GM12878 (cell line): ENCODE results near the gene MRGPRX1. TPM values are rescaled to one million over a fixed set of nuclear protein-coding genes. Genes with fewer than 3 reads are reported as not detected.

Experiments
- ATAC-seq: fragments of 200-7000 bp; cut with Tn5 transposase; 3 replicates; pipeline ENCODE4 v1.9.1; 2020; ENCODE audit warnings: mild to moderate bottlenecking, moderate library complexity
- BruUV-seq: library from RNA; stranded (reverse); fragments of 400-500 nt; replicated peaks from 2 replicates; lab custom pipeline; 2021; lab: Mats Ljungman, UMichigan
- CTCF ChIA-PET: fragments of 300-600 bp; sonication (Branson Sonifier 250); formaldehyde crosslinking; extraction: SDS; loops from one replicate; lab custom pipeline; 2021; ENCODE audit warnings: inconsistent platforms; lab: Yijun Ruan, JAX
- POLR2A ChIA-PET: fragments of 350-600 bp; formaldehyde crosslinking; extraction: SDS; loops from one replicate; lab custom pipeline; 2021; ENCODE audit warnings: inconsistent platforms; lab: Charles Lee
- RAD21 ChIA-PET: fragments of 300-600 bp; sonication (Branson Sonifier 250); formaldehyde crosslinking; loops from one replicate; lab custom pipeline; 2023; ENCODE audit warnings: antibody characterized with exemption; ENCODE audit not compliant: unreplicated experiment; lab: Charles Lee
- SMC1A ChIA-PET: fragments of 300-600 bp; sonication (Branson Sonifier 250); formaldehyde crosslinking; loops from one replicate; lab custom pipeline; 2023; ENCODE audit not compliant: unreplicated experiment, uncharacterized antibody; lab: Charles Lee
- DNase-seq: peaks from one replicate; pipeline ENCODE4 v3.0.0-alpha.2; 2011; ENCODE audit warnings: low read depth, low spot score
- FAIRE-seq: peaks from 3 replicates; lab custom pipeline; 2011; peaks lifted over from hg19 to GRCh38; lab: Jason Lieb, UNC
- H2AFZ ChIP-seq: 2 replicates; pipeline ENCODE4 v1.6.0; 2011; ENCODE audit warnings: low read depth, low read length, control low read depth; ENCODE audit not compliant: control insufficient read depth
- H3K27ac ChIP-seq: 2 replicates; pipeline ENCODE4 v1.5.1; 2011; ENCODE audit warnings: control low read depth; ENCODE audit not compliant: control insufficient read depth, insufficient read depth
- H3K27me3 ChIP-seq, 2 experiments: replicated peaks in 1 of 2; 2 replicates each; pipeline versions ENCODE4 v1.6.0 to v1.6.1; 2011; ENCODE audit warnings: low read length in 1 of 2; ENCODE audit not compliant: control insufficient read depth in 2 of 2, insufficient read depth in 2 of 2
- H3K36me3 ChIP-seq, 2 experiments: 2 replicates each; pipeline ENCODE4 v1.5.1; 2011; ENCODE audit warnings: low read length in 1 of 2; ENCODE audit not compliant: control insufficient read depth in 2 of 2, insufficient read depth in 2 of 2
- H3K4me1 ChIP-seq: 2 replicates; pipeline ENCODE4 v1.6.1; 2011; ENCODE audit warnings: mild to moderate bottlenecking, low read length, moderate library complexity, mixed read lengths; ENCODE audit not compliant: control insufficient read depth, insufficient read depth
- H3K4me2 ChIP-seq: 2 replicates; pipeline ENCODE4 v1.6.0; 2011; ENCODE audit warnings: control low read depth; ENCODE audit not compliant: control insufficient read depth, insufficient read depth
- H3K4me3 ChIP-seq: fragments of 200-600 bp; sonication (generic); 2 replicates; pipeline ENCODE4 v1.5.1; 2016
- H3K79me2 ChIP-seq: 2 replicates; pipeline ENCODE4 v1.6.0; 2011; ENCODE audit warnings: low read length; ENCODE audit not compliant: control insufficient read depth, insufficient read depth
- H3K9ac ChIP-seq: 2 replicates; pipeline ENCODE4 v1.8.0; 2011; ENCODE audit warnings: low read length, control low read depth, mixed read lengths; ENCODE audit not compliant: control insufficient read depth, insufficient read depth
- H3K9me3 ChIP-seq: replicated peaks from 3 replicates; pipeline ENCODE4 v1.5.1; 2011; ENCODE audit warnings: mild to moderate bottlenecking, low read length; ENCODE audit not compliant: control insufficient read depth, insufficient read depth
- H4K20me1 ChIP-seq: 2 replicates; pipeline ENCODE4 v1.6.0; 2011; ENCODE audit not compliant: control insufficient read depth, insufficient read depth
- CBX5 ChIP-seq: sonication (generic); IDR thresholded peaks from 2 replicates; pipeline ENCODE4 v1.6.1; 2016; ENCODE audit warnings: low read depth, moderate library complexity, mild to moderate bottlenecking, inconsistent platforms
- CEBPB ChIP-seq, 2 experiments: fragments of 150-350 bp in 1 of 2; IDR thresholded peaks; 2 replicates each; pipeline ENCODE4 v1.6.1; 2012 to 2014; ENCODE audit warnings: low read depth in 2 of 2, low read length in 2 of 2, borderline replicate concordance in 1 of 2, inconsistent platforms in 1 of 2
- EED ChIP-seq: sonication (generic); IDR thresholded peaks from 2 replicates; pipeline ENCODE4 v1.6.1; 2016; ENCODE audit warnings: antibody characterized with exemption, low read depth
- FOS ChIP-seq: IDR thresholded peaks from 3 replicates; pipeline ENCODE4 v1.6.1; 2011; ENCODE audit warnings: borderline replicate concordance; ENCODE audit not compliant: insufficient read length; ENCODE audit errors: extremely low read depth
- HDAC6 ChIP-seq: fragments of 200-600 bp; sonication (generic); IDR thresholded peaks from one replicate; pipeline ENCODE4 v1.8.0; 2017; ENCODE audit warnings: antibody characterized with exemption; ENCODE audit not compliant: unreplicated experiment
- MEF2A ChIP-seq: IDR thresholded peaks from 2 replicates; pipeline ENCODE4 v1.6.1; 2011; ENCODE audit warnings: low read depth, mild to moderate bottlenecking, low read length, moderate library complexity; ENCODE audit not compliant: insufficient read depth
- NFYA ChIP-seq: IDR thresholded peaks from 2 replicates; pipeline ENCODE4 v1.6.1; 2011; ENCODE audit warnings: low read depth, mild to moderate bottlenecking, low read length, improper control_type of control experiment, borderline replicate concordance
- NFYB ChIP-seq: IDR thresholded peaks from 2 replicates; pipeline ENCODE4 v1.6.1; 2011; ENCODE audit warnings: low read depth, mild to moderate bottlenecking, low read length, improper control_type of control experiment, moderate library complexity; ENCODE audit not compliant: insufficient read depth
- ZNF274 ChIP-seq: IDR thresholded peaks from one replicate; pipeline ENCODE4 v1.8.0; 2011; ENCODE audit not compliant: insufficient read length, insufficient read depth
- WGBS: methylation state at CpG from one replicate; pipeline ENCODE4 v1.1.6; 2016; ENCODE audit warnings: low lambda C conversion rate; ENCODE audit not compliant: insufficient replicate concordance, insufficient coverage; ENCODE audit errors: missing lambda C conversion rate; 5-methylcytosine and 5-hydroxymethylcytosine counted together
- in situ Hi-C: fragments of 300-500 bp; cut with MboI; formaldehyde crosslinking; loops from 9 replicates; pipeline ENCODE4 v1.14.3; 2018; ENCODE audit warnings: mixed read lengths
- intact Hi-C: fragments of 100-400 bp; cut with micrococcal nuclease; formaldehyde crosslinking; loops from one replicate; pipeline ENCODE4 v1.14.2; 2022; ENCODE audit not compliant: unreplicated experiment
- polyA plus RNA-seq, 11 experiments: library from polyadenylated mRNA; depleted of rRNA in 4 of 11; unstranded in 6 of 11; stranded (reverse) in 5 of 11; fragments of >200 nt; fragmentation: Nextera tagmentation in 4 of 11; fragmentation: Illumina TruSeq in 1 of 11; extraction: Ambion mirVana in 4 of 11; extraction: Trizol in 1 of 11; gene quantifications; 1 replicate in 1 of 11; 2 replicates in 10 of 11; pipeline versions ENCODE4 v1.2.1 to v1.2.3, GENCODE V29; 2011 to 2016; ENCODE audit warnings: inconsistent platforms in 2 of 11, missing spikeins in 2 of 11, low read depth in 1 of 11
- total RNA-seq, 4 experiments: library from RNA; depleted of rRNA in 3 of 4; stranded (reverse); fragments of >200 nt in 3 of 4; fragmentation: Illumina TruSeq in 1 of 4; extraction: Trizol in 1 of 4; gene quantifications; 2 replicates each; pipeline versions ENCODE4 v1.2.1 to v1.2.3, GENCODE V29; 2013 to 2021
- TF ChIP-seq, protein P1 (sequence below): fragments of 450-650 bp; formaldehyde crosslinking; IDR thresholded peaks from 2 replicates; pipeline ENCODE4 v1.5.0; 2022; ENCODE audit warnings: mild to moderate bottlenecking, missing genetic modification characterization
- TF ChIP-seq, protein P2 (sequence below): fragments of 450-650 bp; formaldehyde crosslinking; IDR thresholded peaks from 2 replicates; pipeline ENCODE4 v1.4.0; 2022; ENCODE audit warnings: mild to moderate bottlenecking, moderate library complexity
- TF ChIP-seq, protein P3 (sequence below): IDR thresholded peaks from 2 replicates; pipeline ENCODE4 v1.6.1; 2012; ENCODE audit warnings: mild to moderate bottlenecking, low read depth, low read length

The MRGPRX1 gene
- total and polyA plus RNA-seq, 10 of the 15 experiments (the other 5 are each of a cell fraction or from before 2014, with no cell fraction given), result not detected

DNA sequence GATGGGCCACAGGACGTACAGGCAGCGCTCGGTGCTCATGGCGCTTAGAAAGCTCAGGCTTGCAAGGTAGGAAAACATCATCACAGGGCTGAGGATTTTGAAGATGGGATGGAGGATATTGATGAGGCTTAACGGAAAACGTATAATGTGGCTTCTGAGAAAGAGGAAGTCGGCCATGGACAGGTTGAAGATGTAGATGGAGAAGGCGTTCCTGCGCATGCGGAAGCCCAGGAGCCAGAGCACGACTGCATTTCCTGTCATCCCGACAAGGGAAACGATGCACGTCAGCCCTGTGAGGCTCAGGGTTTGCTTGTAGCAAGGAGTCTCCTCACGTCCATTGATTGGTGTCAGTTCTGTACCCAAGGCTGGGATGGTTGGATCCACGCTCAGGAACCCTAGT is 17.4 kb upstream of the MRGPRX1 start (continued):
- TF ChIP-seq, protein P1, sequence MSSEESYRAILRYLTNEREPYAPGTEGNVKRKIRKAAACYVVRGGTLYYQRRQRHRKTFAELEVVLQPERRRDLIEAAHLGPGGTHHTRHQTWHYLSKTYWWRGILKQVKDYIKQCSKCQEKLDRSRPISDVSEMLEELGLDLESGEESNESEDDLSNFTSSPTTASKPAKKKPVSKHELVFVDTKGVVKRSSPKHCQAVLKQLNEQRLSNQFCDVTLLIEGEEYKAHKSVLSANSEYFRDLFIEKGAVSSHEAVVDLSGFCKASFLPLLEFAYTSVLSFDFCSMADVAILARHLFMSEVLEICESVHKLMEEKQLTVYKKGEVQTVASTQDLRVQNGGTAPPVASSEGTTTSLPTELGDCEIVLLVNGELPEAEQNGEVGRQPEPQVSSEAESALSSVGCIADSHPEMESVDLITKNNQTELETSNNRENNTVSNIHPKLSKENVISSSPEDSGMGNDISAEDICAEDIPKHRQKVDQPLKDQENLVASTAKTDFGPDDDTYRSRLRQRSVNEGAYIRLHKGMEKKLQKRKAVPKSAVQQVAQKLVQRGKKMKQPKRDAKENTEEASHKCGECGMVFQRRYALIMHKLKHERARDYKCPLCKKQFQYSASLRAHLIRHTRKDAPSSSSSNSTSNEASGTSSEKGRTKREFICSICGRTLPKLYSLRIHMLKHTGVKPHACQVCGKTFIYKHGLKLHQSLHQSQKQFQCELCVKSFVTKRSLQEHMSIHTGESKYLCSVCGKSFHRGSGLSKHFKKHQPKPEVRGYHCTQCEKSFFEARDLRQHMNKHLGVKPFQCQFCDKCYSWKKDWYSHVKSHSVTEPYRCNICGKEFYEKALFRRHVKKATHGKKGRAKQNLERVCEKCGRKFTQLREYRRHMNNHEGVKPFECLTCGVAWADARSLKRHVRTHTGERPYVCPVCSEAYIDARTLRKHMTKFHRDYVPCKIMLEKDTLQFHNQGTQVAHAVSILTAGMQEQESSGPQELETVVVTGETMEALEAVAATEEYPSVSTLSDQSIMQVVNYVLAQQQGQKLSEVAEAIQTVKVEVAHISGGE, result no peak
- TF ChIP-seq CEBPB (IDR thresholded peaks at IDR 0.05; ENCODE audit: borderline replicate concordance in 1 of 2, low read depth in 2 of 2, low read length in 2 of 2), result no peak
- TF ChIP-seq NFYA, result no peak

DNA sequence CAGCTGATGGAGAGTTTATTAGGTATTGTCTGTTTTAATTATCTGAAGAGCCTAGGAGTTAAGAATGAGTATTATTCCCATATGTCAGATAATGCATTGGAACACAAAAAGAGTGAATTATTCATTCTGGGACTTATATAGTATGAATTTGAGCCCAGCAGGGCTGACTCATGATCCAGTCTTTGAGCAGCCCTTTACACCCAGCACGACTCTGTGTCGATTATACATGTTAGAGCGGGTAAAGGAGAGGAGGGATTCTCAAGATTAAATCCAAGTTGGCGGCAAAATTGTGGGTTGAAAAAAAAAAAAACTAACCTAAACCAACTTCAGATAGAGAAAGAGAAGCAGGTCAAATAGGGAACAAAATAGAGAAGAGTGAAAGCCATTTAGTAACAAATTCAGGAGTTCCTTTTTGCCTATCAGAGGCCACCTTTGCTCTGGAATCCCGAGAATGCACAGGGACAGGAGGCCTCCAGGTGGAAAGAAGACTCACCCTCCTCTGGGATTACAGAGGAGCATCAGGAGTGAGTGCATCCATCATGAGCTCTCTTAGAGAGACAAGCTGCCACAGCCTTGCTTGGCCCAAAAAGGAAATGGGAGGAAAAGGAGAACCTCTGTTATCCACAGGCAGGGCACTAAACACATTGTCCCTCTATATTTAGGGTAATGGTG is 3.1 kb downstream of the MRGPRX1 start:
- FAIRE-seq (no peak), DNase-seq (no peak), ATAC-seq (no peak)
- Histone ChIP-seq H4K20me1 (no peaks in the 10 kb centered on the region), H3K4me3 (no peak overlapping the region), H3K79me2 (no peaks in the 10 kb centered on the region), H3K4me2 (no peak overlapping the region), H3K9ac (no peak overlapping the region), H3K9me3 (no peaks in the 10 kb centered on the region), H3K4me1 (no peaks in the 10 kb centered on the region), H3K27ac (no peak overlapping the region), H3K27me3 (no peaks in the 10 kb centered on the region), H3K36me3 (no peaks in the 10 kb centered on the region), H2AFZ (no peak overlapping the region)
- ChIA-PET SMC1A (no interaction called here), RAD21 (no interaction called here), CTCF (no interaction called here), POLR2A (no interaction called here)
- no TSS peak for BruUV-seq
- intact Hi-C loops (no loop called here), in situ Hi-C loops (no loop called here)
- 15% methylated on average over 5 of the region's 5 CpGs for WGBS
- TF ChIP-seq, protein P2, sequence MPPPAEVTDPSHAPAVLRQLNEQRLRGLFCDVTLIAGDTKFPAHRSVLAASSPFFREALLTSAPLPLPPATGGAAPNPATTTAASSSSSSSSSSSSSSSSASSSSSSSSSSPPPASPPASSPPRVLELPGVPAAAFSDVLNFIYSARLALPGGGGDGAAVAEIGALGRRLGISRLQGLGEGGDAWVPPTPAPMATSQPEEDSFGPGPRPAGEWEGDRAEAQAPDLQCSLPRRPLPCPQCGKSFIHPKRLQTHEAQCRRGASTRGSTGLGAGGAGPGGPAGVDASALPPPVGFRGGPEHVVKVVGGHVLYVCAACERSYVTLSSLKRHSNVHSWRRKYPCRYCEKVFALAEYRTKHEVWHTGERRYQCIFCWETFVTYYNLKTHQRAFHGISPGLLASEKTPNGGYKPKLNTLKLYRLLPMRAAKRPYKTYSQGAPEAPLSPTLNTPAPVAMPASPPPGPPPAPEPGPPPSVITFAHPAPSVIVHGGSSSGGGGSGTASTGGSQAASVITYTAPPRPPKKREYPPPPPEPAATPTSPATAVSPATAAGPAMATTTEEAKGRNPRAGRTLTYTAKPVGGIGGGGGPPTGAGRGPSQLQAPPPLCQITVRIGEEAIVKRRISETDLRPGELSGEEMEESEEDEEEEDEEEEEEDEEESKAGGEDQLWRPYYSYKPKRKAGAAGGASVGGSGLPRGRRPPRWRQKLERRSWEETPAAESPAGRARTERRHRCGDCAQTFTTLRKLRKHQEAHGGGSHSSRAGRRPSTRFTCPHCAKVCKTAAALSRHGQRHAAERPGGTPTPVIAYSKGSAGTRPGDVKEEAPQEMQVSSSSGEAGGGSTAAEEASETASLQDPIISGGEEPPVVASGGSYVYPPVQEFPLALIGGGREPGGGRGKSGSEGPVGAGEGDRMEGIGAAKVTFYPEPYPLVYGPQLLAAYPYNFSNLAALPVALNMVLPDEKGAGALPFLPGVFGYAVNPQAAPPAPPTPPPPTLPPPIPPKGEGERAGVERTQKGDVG (CRISPR knock-in tag), result no peak
- TF ChIP-seq HDAC6 (no peak), NFYB (no peak), EED (no peak), FOS (no peak), CBX5 (no peak), ZNF274 (no peak), MEF2A (no peak)
- TF ChIP-seq, protein P3, sequence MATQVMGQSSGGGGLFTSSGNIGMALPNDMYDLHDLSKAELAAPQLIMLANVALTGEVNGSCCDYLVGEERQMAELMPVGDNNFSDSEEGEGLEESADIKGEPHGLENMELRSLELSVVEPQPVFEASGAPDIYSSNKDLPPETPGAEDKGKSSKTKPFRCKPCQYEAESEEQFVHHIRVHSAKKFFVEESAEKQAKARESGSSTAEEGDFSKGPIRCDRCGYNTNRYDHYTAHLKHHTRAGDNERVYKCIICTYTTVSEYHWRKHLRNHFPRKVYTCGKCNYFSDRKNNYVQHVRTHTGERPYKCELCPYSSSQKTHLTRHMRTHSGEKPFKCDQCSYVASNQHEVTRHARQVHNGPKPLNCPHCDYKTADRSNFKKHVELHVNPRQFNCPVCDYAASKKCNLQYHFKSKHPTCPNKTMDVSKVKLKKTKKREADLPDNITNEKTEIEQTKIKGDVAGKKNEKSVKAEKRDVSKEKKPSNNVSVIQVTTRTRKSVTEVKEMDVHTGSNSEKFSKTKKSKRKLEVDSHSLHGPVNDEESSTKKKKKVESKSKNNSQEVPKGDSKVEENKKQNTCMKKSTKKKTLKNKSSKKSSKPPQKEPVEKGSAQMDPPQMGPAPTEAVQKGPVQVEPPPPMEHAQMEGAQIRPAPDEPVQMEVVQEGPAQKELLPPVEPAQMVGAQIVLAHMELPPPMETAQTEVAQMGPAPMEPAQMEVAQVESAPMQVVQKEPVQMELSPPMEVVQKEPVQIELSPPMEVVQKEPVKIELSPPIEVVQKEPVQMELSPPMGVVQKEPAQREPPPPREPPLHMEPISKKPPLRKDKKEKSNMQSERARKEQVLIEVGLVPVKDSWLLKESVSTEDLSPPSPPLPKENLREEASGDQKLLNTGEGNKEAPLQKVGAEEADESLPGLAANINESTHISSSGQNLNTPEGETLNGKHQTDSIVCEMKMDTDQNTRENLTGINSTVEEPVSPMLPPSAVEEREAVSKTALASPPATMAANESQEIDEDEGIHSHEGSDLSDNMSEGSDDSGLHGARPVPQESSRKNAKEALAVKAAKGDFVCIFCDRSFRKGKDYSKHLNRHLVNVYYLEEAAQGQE, result no peak
